Adipose tissue (tissue), 3 donors: ENCODE data around the gene MSN. TPM values are rescaled to one million over a fixed set of nuclear protein-coding genes. Genes with fewer than 3 reads are reported as not detected.

Source experiments
- H3K27ac ChIP-seq: one replicate; pipeline ENCODE4 v1.5.1; 2013; ENCODE audit warnings: low read depth, low read length
- WGBS, 3 donors: extraction: QIAGEN DNeasy Blood & Tissue Kit; methylation state at CpG; one replicate each; pipeline ENCODE4 v1.1.7; 2013; 5-methylcytosine and 5-hydroxymethylcytosine counted together
- polyA plus RNA-seq, 3 donors: library from polyadenylated mRNA; stranded (reverse); fragments of 200-250 nt; gene quantifications; one replicate each; pipeline ENCODE4 v1.2.3, GENCODE V29; 2013
- donor health status: healthy with polysubstance abuse.
- donor health status: Bipolar disorder and iron deficiency.
- donor health status: healthy.

MSN gene
- polyA plus RNA-seq, 3 donors, result 22.7 to 198 (median 172) TPM

DNA sequence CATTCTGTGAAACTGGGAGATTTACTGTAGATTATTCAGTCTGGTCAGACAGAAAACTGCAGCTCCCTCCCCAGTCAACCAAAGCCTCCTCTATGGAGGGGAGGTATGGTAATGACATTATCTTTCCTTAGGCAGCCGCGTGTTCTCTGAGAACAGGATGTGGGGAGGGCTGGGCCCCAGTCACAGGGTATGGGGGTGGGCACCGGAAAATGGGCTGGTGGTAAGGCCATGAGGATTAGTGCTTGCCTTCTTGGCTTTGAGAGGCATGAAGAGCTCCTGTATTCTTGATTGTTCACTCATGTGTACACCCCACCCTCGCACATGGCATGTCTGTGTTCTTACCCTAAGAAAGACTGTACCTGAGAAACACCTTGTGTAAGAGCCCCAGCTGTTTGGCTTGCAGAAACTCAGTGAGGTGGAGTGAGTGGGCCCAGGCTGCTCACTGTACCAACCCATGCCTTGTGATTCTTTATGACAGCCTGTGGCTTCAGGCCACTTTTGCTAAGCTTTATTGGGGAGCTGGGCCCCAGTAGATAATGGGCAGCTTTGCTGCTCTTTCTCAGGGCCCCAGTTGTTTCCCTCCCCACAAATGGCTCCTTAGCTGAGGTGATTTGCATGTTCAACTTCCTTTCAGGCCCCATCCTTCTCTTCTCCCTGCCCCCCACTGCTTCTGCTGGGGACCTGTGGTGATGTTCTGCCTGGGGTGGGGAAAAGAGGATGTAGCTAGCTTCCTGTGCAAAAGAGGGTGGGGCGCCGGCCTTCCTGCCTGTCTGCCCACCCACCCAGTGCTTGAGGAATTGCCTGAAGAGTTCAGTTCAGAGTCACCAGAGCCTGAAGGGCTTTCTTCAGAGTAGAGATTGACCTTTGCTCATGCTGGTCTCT, 30.7 kb downstream of the MSN start:
- peak overlapping the region; percentile 55 for H3K27ac ChIP-seq
- 25 to 48% (median 37%) methylated on average over 6 of the region's 6 CpGs for WGBS, 3 donors

DNA sequence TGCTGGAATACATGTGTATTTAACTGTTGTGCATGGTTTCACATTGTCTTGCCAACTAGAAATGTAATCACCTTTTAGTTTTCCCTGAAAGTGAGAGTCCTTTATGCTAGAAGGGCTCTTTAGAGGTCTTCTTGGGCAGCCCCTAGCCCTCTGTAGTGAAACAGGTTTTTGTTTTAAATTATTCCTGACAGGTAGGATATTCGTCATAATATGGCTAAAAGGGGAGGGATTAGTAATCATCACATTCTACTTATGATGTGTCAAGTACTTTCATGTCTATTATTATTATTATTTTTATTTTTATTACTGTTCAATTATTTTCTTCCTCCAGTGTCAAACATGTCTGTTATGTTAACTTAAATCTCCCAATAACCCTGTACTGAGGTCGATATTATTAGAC, 35.5 kb downstream of the MSN start:
- 43 to 61% (median 58%) methylated on average over 2 of the region's 2 CpGs for WGBS, 3 donors
- H3K27ac ChIP-seq, result no peak overlapping the region

DNA sequence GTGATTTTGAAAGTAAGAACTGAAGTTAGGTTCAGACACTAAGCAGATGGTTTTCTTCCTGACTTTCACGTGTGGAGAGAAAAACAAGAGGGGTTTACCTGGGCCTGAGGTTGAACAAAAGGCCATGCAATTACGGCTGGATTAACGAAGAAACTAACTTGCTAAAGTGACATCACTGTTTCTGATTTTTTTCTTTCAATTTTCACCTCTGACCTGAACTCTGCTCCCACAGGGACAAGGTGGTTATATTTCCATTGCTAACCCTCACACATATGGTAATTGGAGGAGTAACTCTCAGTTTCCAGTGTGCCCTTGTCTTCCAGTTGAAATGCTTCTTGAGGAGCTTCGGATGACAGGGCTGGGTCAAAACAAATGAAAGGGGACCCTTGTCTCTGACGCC, 38.0 kb downstream of the MSN start:
- H3K27ac ChIP-seq, result no peak overlapping the region
- 46 to 59% (median 58%) methylated on average over 5 of the region's 5 CpGs for WGBS, 3 donors

DNA sequence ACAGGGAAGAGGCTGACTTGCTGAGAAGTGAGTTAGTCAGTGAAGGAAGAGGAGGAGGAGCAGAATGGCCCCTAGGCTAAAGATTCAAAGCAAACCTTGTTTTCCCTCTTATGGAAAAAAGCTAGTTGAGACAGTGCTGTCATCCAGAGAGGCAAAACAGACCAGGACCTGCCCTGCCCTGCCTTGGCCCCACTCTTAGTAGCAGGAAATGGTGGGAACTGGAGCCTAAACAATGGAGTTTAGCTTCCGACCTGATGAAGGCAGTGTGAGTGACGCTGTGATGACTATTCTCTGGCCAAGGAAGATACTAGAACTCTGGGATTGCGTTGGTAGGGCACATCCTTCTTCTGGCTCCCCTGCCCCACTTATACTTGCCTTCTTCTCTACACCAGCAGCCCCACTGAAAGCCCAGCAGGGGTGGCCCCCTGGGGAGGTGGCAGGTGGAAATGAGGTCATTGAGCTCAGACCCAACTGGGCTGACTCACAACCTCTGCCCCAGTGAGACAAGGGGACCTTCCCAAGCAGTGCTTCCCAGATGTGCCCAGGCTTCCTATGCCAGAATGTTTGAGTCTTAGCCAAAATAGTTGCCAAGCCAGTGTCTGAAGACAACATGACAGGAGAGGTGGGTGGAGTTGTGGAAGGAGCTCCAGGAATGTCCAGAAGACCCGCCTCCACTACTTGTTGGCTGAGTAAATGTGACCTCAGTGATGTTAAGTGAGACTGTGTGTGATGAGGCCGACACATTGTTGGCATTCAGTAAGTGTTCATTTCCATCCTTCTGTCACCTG, 38.8 kb downstream of the MSN start:
- no peak overlapping the region for H3K27ac ChIP-seq
- 35 to 47% (median 43%) methylated on average over 5 of the region's 5 CpGs for WGBS, 3 donors

DNA sequence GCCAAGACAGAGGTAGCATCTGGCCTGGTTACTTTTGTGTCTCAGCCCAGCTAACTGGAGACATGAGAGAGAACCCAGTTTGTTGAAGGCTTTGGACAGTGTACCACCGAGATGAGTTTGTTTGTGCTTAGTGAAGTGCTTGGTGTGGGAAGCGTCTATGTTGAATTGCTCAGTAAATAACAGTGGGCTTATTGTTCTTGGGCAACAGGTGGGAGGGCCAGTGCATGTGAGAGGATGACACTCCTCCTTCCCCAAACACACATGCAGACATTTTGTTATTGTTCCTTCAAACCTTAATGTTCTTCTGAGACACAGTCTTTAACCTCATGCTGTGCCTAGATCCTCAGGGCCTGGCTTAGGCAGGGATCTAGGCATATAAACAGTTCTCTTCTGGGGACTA, 39.7 kb downstream of the MSN start:
- peak overlapping the region; percentile 72 for H3K27ac ChIP-seq
- WGBS, 3 donors, result 8 to 68% (median 56%) methylated on average over 2 of the region's 2 CpGs

DNA sequence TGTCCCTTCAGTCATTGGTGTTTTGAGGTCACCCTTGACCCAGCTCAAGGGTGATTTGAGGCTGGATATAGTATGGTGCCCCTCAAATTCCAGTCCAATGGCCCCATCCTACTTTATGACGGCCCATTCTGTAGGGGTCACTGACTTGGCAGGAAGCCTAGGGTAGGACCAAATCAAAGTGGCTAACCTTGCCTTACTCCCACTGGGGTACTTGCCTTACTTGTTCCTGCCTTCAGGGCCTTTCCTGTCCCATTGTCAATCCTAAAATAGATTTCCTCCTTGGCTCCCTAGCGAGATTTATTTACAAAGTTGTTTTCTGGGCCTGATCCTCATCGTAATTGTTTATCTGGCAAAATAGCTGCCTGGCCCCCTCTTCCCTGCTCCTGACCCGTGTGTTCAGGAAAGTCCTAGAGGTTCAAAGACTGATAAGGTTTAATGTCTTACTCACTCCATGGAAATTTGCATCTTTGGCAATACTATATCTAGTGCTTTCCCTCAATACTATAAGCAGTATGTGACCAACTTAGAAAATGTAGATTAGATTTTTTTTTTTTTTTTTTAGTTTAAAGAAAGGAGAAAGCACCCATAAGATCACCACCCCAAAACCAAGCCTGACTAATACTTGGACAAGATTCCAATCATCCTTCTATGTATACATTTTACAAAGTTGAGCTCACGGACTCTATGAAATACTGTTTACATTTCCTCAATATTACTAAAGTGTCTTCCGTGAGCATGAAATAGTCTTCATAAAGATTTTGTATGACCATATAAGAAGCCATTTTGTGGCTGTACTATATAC, 44.8 kb downstream of the MSN start:
- H3K27ac ChIP-seq, result no peak overlapping the region
- 53 to 73% (median 62%) methylated on average over 6 of the region's 6 CpGs for WGBS, 3 donors

DNA sequence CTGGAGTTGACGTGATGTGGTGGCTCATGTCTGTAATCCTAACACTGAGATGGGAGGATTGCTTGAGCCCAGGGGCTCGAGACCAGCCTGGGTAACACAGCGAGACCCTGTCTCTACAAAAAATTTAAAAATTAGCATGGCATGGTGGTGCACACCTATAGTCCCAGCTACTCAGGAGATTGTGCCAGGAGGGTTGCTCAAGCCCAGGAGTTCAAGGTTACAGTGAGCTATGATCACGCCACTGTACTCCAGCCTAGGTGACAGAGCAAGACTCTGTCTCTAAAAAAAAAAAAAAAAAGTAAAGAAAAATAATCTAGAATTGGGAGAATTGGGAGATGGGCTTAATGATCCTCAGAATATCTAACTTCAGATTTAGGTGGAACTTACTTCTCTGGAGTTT, 51.1 kb downstream of the MSN start:
- H3K27ac ChIP-seq, result no peak overlapping the region
- WGBS, 3 donors, result 71 to 95% (median 74%) methylated on average over 4 of the region's 4 CpGs

DNA sequence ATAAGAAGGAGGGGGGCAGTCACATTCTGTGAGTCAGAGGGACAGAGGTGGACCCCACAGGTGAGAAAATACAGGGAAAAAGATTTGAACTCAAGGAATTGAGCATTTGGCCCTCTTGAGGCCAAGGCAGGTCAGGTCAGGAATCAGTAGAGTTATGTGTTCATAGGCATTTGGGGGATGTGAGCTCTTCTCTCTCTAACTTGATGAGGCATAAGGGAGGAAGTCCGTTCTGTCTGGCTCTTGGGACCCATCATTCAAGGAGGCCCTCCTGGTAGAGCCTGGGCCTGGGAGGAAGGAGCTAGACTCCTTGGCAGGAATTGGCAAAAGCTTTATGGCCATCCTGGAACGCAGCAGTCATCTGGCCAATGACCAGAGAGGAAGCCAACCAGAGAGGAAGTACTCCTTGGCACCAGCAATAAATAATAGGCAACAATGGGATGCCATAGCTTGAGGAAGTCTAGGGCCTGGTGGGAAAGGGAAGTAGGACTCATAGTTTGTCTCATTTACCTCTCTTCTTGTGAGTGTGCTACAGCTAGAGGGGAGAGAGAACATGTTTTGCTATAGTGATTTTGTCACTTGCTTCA, 53.0 kb downstream of the MSN start:
- no peak overlapping the region for H3K27ac ChIP-seq

DNA sequence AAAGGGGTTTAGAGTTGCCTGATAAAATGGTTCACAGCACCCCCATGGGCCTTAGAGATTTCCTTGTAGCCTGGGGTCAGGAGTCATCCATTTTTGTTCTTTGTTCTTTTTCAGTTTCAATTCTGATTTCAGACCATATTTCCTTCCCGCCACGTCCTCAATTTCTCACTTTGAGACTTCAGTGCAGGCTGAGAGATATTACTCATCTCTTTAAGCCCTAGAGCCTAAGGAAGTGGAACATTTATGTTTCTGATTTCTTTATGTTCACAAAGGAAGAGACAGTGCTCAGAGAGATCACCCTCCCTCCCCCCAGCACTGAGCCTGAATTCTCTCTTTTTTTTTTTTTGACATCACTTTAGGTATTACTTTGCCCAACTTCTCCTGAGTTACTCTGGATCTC, 56.3 kb downstream of the MSN start:
- 43 to 81% (median 74%) methylated on average over 2 of the region's 2 CpGs for WGBS, 3 donors
- H3K27ac ChIP-seq, result no peak overlapping the region

More for the DNA sequence above, 53.0 kb downstream of the MSN start:
- WGBS, 3 donors, result 45 to 82% (median 52%) methylated on average over 1 to 2 of the region's 2 CpGs

DNA sequence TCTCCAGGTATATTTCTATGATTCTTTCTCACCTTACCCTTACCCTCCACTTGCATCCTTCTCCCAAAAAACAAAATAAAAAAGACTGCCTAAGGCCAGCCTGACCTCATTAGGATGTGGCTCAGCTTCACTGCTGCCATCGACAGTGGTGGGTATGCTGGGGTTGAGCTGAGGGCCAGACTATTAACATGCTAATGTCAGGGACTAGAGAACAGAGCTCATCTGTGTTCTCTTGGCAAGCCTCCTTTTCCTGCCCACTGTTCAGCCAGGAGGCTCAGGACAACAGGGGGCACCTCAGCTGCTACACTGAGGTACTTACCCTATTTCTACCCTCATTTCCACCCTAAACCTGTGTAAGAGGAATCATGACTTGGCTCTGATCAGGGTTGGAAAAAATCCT, 59.3 kb downstream of the MSN start:
- H3K27ac ChIP-seq, result no peak overlapping the region
- WGBS, 3 donors, result 60 to 72% (median 67%) methylated on average over 1 of the region's 1 CpG

DNA sequence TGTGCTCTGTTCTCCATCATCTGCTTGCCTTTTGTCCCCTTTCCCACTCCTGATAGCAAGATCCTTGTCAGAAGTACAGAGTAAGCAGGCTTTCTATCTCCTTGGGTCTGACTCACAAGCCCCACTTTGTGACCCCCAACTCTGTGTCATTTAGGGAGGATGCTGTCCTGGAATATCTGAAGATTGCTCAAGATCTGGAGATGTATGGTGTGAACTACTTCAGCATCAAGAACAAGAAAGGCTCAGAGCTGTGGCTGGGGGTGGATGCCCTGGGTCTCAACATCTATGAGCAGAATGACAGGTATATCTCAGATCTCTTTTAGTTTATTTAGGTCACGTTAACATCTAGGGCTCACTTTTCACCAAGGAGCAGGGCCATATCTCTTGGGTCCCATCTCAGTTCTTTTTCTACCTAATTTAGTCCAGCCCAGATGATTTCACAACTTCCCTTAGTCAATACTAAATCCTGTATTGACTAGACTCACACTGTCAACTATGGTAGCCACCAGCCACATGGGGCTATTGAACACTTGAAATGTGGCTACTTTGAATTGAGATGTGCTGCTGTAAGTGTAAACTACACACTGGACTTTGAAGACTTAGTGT, 64.3 kb downstream of the MSN start:
- WGBS, 3 donors, result 85 to 89% (median 89%) methylated on average over 1 of the region's 1 CpG
- H3K27ac ChIP-seq, result no peak overlapping the region

DNA sequence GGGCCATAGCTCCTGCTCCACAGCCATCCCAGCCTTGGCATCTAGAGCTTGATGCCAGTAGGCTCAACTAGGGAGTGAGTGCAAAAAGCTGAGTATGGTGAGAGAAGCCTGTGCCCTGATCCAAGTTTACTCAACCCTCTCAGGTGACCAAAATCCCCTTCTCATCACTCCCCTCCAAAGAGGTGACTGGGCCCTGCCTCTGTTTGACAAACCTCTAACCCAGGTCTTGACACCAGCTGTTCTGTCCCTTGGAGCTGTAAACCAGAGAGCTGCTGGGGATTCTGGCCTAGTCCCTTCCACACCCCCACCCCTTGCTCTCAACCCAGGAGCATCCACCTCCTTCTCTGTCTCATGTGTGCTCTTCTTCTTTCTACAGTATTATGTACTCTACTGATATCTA, 73.5 kb downstream of the MSN start:
- no peak overlapping the region for H3K27ac ChIP-seq

DNA sequence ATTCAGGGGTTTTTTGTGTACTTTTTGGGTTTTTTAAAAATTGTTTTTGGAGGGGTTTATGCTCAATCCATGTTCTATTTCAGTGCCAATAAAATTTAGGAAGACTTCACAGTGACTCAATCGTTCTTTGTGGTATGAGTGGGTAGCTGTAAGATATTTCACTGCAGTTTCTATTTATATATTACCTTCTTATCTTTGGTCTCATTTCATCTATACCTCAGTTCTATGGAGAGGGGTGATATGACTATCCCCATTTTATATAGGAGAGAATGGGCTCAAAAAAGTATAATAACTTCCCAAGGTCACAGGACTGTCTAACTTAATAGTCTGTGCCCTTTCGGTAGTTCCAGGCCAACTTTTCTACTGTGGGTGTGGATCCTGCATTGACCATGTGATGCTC, 74.4 kb downstream of the MSN start:
- no peak overlapping the region for H3K27ac ChIP-seq
- 65 to 73% (median 67%) methylated on average over 2 of the region's 2 CpGs for WGBS, 3 donors

DNA sequence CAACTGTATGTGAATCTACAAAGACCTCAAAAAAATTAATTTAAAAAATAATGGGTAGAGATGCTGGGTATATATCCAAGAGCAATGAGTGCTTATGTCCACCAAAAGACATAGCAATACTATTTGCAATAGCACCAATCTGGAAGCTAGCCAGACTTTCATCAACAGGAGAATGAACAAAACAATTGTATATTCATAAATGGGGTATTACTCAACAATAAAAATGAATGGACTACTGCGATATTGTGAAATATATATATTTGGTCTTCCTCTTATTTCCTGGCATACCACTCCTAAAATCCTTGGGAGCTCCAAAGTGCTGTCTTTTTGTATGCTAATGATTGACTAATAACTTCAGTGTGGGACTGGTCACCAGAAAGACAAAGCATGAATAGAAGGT, 77.5 kb downstream of the MSN start:
- 27 to 95% (median 50%) methylated on average over 1 of the region's 1 CpG for whole genome bisulfite sequencing, 3 donors
- no peak overlapping the region for H3K27ac ChIP-seq

DNA sequence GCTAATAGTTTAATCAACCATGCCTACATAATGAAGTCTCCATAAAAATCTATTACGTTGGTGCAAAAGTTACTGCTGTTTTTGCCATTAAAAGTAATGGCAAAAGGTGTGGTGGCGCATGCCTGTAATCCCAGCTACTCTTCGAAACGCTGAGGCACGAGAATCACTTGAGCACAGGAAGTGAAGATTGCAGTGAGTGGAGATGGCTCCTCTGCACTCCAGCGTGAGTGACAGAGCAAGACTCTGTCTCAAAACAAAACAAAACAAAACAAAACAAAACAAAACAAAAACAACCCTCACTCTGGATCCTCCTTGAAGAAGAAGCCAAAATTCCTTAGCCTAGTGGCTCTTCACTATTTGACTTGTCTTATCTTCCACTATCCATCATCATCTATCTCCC, 78.0 kb downstream of the MSN start:
- H3K27ac ChIP-seq, result no peak overlapping the region
- WGBS, 3 donors, result 38 to 51% (median 48%) methylated on average over 6 of the region's 6 CpGs

DNA sequence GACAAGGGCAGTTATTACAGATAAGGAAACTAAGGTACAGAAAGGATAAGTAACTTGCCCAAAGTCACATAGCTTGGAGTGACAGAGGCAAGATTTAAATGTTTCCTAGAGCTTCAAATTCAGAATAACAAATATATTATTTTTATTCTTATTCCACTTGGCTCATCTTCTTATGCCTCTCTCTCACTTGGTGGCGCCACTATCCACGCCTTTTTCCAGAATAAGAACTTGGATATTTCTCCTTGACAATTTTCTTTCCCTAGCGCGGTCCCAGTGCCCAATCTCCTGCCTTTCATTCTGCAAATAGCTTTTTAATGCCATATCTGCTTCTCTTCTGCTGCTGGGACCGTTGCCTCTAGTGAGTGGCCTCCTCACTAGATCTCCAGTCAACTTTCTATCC, 78.5 kb downstream of the MSN start:
- WGBS, 3 donors, result 25 to 64% (median 49%) methylated on average over 5 of the region's 5 CpGs
- H3K27ac ChIP-seq, result no peak overlapping the region

DNA sequence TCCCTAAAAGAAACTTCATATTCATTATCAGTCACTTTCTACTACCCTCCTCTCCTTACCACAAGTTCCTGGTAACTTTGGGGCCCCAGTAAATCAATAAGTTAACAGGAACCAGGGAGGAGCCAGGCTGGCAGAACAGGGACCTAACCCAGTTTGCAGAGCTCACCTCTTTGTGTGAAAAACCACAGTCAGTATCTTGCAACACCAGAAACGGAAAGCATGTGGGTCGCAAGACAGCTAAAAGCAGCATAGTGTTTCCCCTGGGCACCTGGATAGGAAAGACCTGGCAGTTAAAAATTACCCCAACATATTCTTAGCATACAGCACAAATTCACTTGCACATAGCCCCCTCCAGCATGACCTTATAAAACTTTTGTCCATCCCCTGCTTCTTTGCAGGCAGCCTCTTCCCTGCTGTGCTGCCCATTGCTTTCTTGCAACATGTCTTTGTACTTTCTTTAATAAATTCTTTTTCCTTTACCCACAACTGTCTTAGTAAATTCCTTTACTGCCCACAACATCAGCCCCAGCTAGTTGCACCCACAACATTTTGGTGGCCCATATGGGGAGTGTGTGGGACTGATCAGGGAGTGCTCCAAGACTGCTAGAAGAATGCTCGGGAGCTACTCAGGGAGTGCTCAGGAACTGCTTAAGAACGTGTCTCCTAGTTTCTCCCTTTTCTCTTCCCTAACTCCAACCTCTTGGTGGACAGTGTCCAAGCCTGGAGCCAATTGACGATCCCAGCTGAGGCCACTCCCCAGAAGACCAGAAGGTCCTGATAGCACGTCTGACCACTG, 83.4 kb downstream of the MSN start:
- no peak overlapping the region for H3K27ac ChIP-seq
- 41 to 74% (median 59%) methylated on average over 6 of the region's 6 CpGs for WGBS, 3 donors
